ENCODE data around the gene HCN4. TPM values are rescaled to one million over a fixed set of nuclear protein-coding genes. Genes with fewer than 3 reads are reported as not detected.

Gene HCN4
- polyA plus RNA-seq, 1 donor from 2014 or later: 4.0 TPM

DNA sequence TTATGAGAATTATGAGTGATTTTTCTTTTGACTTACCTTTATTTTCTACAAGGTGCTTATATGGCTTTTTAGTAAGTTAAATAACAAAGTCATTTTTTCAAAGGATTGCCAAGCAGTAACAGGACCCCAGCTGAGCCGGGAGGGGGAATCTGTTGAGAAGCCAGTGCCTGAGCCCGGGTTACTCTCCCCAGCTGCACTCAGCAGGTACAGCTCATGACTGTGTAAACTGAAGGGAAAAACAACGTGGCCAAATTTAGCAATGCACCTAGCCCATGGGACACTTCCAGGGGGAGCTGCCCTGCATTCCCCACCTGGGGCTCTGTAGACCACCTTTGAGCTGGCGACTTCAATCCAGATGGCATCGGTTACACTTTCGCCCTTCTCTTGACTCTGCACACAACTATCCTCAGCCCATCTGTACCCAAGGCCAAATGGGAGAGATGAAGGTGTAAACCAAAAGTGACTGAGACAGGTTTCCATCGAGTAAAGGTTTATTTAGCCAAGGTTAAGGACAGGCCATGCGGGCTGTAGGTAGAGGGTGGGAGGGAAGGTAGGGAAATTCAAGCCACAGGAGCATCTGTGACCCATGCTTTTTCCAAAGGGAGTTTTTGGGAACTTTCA is 18.2 kb upstream of the HCN4 start:
- Histone ChIP-seq H3K4me2 (ENCODE audit: low read length) (no peak overlapping the region), H4K20me1 (ENCODE audit: insufficient read depth) (no peaks in the 10 kb centered on the region), H3K9me3 (ENCODE audit: low read length) (no peaks in the 10 kb centered on the region), H2AFZ (ENCODE audit: low read depth, low read length) (no peak overlapping the region), H3K36me3 (ENCODE audit: insufficient read depth, low read length) (no peaks in the 10 kb centered on the region), H3K9me2 (ENCODE audit: insufficient read depth, low read length) (no peaks in the 10 kb centered on the region), H3K27me3 (ENCODE audit: insufficient read depth, low read depth, low read length) (no peaks in the 10 kb centered on the region), H3K4me3 (ENCODE audit: low read length) (no peak overlapping the region), H3F3A (ENCODE audit: insufficient read depth, low read length, poor library complexity, severe bottlenecking) (no peaks in the 10 kb centered on the region), H3K79me2 (replicated peaks; ENCODE audit: insufficient read depth, low read length) (no peaks in the 10 kb centered on the region), H3K27ac (ENCODE audit: low read length) (no peak overlapping the region), H3K9ac (ENCODE audit: low read length) (no peak overlapping the region)
- TF ChIP-seq, protein P1, sequence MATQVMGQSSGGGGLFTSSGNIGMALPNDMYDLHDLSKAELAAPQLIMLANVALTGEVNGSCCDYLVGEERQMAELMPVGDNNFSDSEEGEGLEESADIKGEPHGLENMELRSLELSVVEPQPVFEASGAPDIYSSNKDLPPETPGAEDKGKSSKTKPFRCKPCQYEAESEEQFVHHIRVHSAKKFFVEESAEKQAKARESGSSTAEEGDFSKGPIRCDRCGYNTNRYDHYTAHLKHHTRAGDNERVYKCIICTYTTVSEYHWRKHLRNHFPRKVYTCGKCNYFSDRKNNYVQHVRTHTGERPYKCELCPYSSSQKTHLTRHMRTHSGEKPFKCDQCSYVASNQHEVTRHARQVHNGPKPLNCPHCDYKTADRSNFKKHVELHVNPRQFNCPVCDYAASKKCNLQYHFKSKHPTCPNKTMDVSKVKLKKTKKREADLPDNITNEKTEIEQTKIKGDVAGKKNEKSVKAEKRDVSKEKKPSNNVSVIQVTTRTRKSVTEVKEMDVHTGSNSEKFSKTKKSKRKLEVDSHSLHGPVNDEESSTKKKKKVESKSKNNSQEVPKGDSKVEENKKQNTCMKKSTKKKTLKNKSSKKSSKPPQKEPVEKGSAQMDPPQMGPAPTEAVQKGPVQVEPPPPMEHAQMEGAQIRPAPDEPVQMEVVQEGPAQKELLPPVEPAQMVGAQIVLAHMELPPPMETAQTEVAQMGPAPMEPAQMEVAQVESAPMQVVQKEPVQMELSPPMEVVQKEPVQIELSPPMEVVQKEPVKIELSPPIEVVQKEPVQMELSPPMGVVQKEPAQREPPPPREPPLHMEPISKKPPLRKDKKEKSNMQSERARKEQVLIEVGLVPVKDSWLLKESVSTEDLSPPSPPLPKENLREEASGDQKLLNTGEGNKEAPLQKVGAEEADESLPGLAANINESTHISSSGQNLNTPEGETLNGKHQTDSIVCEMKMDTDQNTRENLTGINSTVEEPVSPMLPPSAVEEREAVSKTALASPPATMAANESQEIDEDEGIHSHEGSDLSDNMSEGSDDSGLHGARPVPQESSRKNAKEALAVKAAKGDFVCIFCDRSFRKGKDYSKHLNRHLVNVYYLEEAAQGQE (IDR thresholded peaks at IDR 0.05; ENCODE audit: borderline replicate concordance): no peak
- TF ChIP-seq, protein P2, sequence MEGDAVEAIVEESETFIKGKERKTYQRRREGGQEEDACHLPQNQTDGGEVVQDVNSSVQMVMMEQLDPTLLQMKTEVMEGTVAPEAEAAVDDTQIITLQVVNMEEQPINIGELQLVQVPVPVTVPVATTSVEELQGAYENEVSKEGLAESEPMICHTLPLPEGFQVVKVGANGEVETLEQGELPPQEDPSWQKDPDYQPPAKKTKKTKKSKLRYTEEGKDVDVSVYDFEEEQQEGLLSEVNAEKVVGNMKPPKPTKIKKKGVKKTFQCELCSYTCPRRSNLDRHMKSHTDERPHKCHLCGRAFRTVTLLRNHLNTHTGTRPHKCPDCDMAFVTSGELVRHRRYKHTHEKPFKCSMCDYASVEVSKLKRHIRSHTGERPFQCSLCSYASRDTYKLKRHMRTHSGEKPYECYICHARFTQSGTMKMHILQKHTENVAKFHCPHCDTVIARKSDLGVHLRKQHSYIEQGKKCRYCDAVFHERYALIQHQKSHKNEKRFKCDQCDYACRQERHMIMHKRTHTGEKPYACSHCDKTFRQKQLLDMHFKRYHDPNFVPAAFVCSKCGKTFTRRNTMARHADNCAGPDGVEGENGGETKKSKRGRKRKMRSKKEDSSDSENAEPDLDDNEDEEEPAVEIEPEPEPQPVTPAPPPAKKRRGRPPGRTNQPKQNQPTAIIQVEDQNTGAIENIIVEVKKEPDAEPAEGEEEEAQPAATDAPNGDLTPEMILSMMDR (IDR thresholded peaks at IDR 0.05; ENCODE audit: poor library complexity, severe bottlenecking): no peak
- TF ChIP-seq RAD21 (conservative IDR thresholded peaks at IDR 0.05): no peak
- no peak for TF ChIP-seq TAF1 (IDR thresholded peaks at IDR 0.05; ENCODE audit: low read depth)
- TF ChIP-seq EZH2 (IDR thresholded peaks at IDR 0.05; ENCODE audit: borderline replicate concordance, insufficient read depth, low read length, poor library complexity, severe bottlenecking): no peak
- no peak for TF ChIP-seq POLR2AphosphoS5 (IDR thresholded peaks at IDR 0.05)
- TF ChIP-seq EP300 (conservative IDR thresholded peaks at IDR 0.05; ENCODE audit: poor library complexity, severe bottlenecking): no peak
- TF ChIP-seq MXI1 (conservative IDR thresholded peaks at IDR 0.05; ENCODE audit: poor library complexity, severe bottlenecking): no peak
- no peak for TF ChIP-seq SMC3 (conservative IDR thresholded peaks at IDR 0.05; ENCODE audit: poor library complexity)

DNA sequence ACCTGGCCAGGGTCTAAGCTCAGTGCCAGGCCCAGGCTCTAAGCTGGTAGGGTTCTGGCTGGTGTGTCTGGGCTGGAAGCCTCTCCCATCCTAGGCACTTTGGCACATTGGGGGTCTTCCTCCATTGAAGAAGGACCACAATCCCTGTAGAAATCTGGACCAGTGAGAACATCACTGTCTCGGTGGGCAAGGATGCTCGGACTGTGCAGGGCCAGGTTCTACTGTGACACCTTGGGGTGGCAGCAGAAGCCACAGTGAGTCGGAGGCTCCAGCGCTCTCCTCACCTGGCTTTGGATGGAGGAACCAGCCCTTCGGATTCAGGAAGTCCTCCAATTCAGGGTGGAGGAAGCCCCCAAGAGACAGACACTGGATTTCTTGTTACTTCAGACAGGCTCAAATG is 17.5 kb upstream of the HCN4 start:
- Histone ChIP-seq H3K27me3 (ENCODE audit: insufficient read depth, low read depth, low read length) (no peaks in the 10 kb centered on the region), H3K4me3 (ENCODE audit: low read length) (no peak overlapping the region)

More for the DNA sequence above, 17.5 kb upstream of the HCN4 start:
- TF ChIP-seq POLR2AphosphoS5 (IDR thresholded peaks at IDR 0.05) (no peak), EP300 (conservative IDR thresholded peaks at IDR 0.05; ENCODE audit: poor library complexity, severe bottlenecking) (no peak), RAD21 (conservative IDR thresholded peaks at IDR 0.05) (no peak)
- TF ChIP-seq, protein P1 (IDR thresholded peaks at IDR 0.05; ENCODE audit: borderline replicate concordance): no peak
- H3K9me3 ChIP-seq (ENCODE audit: low read length): no peaks in the 10 kb centered on the region
- H3K9ac ChIP-seq (ENCODE audit: low read length): no peak overlapping the region
- H3K9me2 ChIP-seq (ENCODE audit: insufficient read depth, low read length): no peaks in the 10 kb centered on the region
- no peaks in the 10 kb centered on the region for H4K20me1 ChIP-seq (ENCODE audit: insufficient read depth)
- H2AFZ ChIP-seq (ENCODE audit: low read depth, low read length): no peak overlapping the region
- H3F3A ChIP-seq (ENCODE audit: insufficient read depth, low read length, poor library complexity, severe bottlenecking): no peaks in the 10 kb centered on the region
- no peak overlapping the region for H3K27ac ChIP-seq (ENCODE audit: low read length)
- H3K79me2 ChIP-seq (replicated peaks; ENCODE audit: insufficient read depth, low read length): no peaks in the 10 kb centered on the region
- no peaks in the 10 kb centered on the region for H3K36me3 ChIP-seq (ENCODE audit: insufficient read depth, low read length)
- H3K4me2 ChIP-seq (ENCODE audit: low read length): no peak overlapping the region

Measured in neural cell (in vitro differentiated cells).